HG03066 (cell line): ENCODE results near the gene GSTA2.
"Not testable (repeated sequence)": the region's sequence is repeated elsewhere in the genome, so short reads cannot be mapped to it uniquely, and the experiment has no call there.

Source experiments
- ATAC-seq: cut with Tn5 transposase; IDR thresholded peaks from one replicate; pipeline ENCODE4 v1.9.1; 2021; ENCODE audit warnings: low read depth; ENCODE audit not compliant: unreplicated experiment

GSTA2 gene

GRCh38 chr6:52763322-52763916, at the start of gene GSTA2:
TSS of gene GSTA2 (minus strand) at chr6:52763475. CDS start at chr6:52757947, 5,528 bp downstream.
- ATAC-seq = not testable (repeated sequence)

GRCh38 chr6:52809777-52810176, 46.5 kb upstream of the GSTA2 start:
- ATAC-seq = not testable (repeated sequence)

- ATAC-seq = no peak
Observed at GRCh38 chr6:52808660-52809059, 45.4 kb upstream of the GSTA2 start.

- not testable (repeated sequence) for ATAC-seq
Observed at GRCh38 chr6:52803668-52804255, 40.5 kb upstream of the GSTA2 start, which contains the start of gene GSTA1. TSS of gene GSTA1 (minus strand) at chr6:52803816. CDS start at chr6:52799267, 4,549 bp downstream.

GRCh38 chr6:52802806-52803205, 39.5 kb upstream of the GSTA2 start:
- ATAC-seq = no peak

- no peak for ATAC-seq
Observed at GRCh38 chr6:52801188-52801841, 38.0 kb upstream of the GSTA2 start.

GRCh38 chr6:52799272-52799671, 36.0 kb upstream of the GSTA2 start:
- not testable (repeated sequence) for ATAC-seq

- ATAC-seq = not testable (repeated sequence)
Observed at GRCh38 chr6:52794366-52794765, 31.1 kb upstream of the GSTA2 start.

GRCh38 chr6:52790861-52791260, 27.6 kb upstream of the GSTA2 start:
- no peak for ATAC-seq

- not testable (repeated sequence) for ATAC-seq
Observed at GRCh38 chr6:52789658-52790057, 26.4 kb upstream of the GSTA2 start.

- no peak for ATAC-seq
Observed at GRCh38 chr6:52788478-52788877, 25.2 kb upstream of the GSTA2 start.

- ATAC-seq = no peak
Observed at GRCh38 chr6:52787917-52788316, 24.6 kb upstream of the GSTA2 start.

- ATAC-seq = no peak
Observed at GRCh38 chr6:52786249-52786956, 23.1 kb upstream of the GSTA2 start.

GRCh38 chr6:52782696-52783274, 19.5 kb upstream of the GSTA2 start:
- ATAC-seq = not testable (repeated sequence)

GRCh38 chr6:52782209-52782608, 18.9 kb upstream of the GSTA2 start:
- ATAC-seq = not testable (repeated sequence)

GRCh38 chr6:52779237-52779636, 16.0 kb upstream of the GSTA2 start:
- no peak for ATAC-seq

GRCh38 chr6:52776711-52777351, 13.6 kb upstream of the GSTA2 start:
- not testable (repeated sequence) for ATAC-seq

- not testable (repeated sequence) for ATAC-seq
Observed at GRCh38 chr6:52769399-52769798, 6.1 kb upstream of the GSTA2 start.

GRCh38 chr6:52767658-52768057, 4.4 kb upstream of the GSTA2 start:
- not testable (repeated sequence) for ATAC-seq
